GM12878 (cell line): ENCODE measurements around the gene N4BP2.
"Not testable (repeated sequence)": the region's sequence is repeated elsewhere in the genome, so short reads cannot be mapped to it uniquely, and the experiment has no call there.

Experiments
- BMI1 ChIP-seq: fragments of 450-650 bp; IDR thresholded peaks from 2 replicates; pipeline ENCODE4 v1.6.1; 2016; ENCODE audit warnings: mild to moderate bottlenecking, moderate library complexity, borderline replicate concordance
- HDAC2 ChIP-seq: fragments of 200-600 bp; sonication (generic); IDR thresholded peaks from 2 replicates; pipeline ENCODE4 v1.6.1; 2017
- NFIC ChIP-seq: IDR thresholded peaks from 2 replicates; pipeline ENCODE4 v1.6.1; 2012; ENCODE audit warnings: low read depth, mild to moderate bottlenecking, inconsistent platforms, low read length, moderate library complexity
- POLR2A ChIP-seq: IDR thresholded peaks from 2 replicates; pipeline ENCODE4 v1.6.1; 2011; ENCODE audit warnings: low read depth, mild to moderate bottlenecking, low read length
- RAD21 ChIP-seq: IDR thresholded peaks from 2 replicates; pipeline ENCODE4 v1.6.1; 2011; ENCODE audit warnings: mild to moderate bottlenecking, low read depth, low read length, moderate library complexity; ENCODE audit not compliant: insufficient read depth
- SMAD1 ChIP-seq: fragments of 450-650 bp; IDR thresholded peaks from 2 replicates; pipeline ENCODE4 v1.6.1; 2018; ENCODE audit warnings: mild to moderate bottlenecking, low read depth; ENCODE audit not compliant: partially characterized antibody
- TAF1 ChIP-seq: IDR thresholded peaks from 2 replicates; pipeline ENCODE4 v1.6.1; 2011; ENCODE audit warnings: mild to moderate bottlenecking, low read depth, low read length, borderline replicate concordance
- ZNF207 ChIP-seq: fragments of 450-650 bp; IDR thresholded peaks from 2 replicates; pipeline ENCODE4 v1.6.1; 2014; ENCODE audit warnings: antibody characterized with exemption, mild to moderate bottlenecking, borderline replicate concordance
- TF ChIP-seq, protein P1 (sequence below): IDR thresholded peaks from 2 replicates; pipeline ENCODE4 v1.6.1; 2012; ENCODE audit warnings: low read depth, low read length, improper control_type of control experiment

DNA sequence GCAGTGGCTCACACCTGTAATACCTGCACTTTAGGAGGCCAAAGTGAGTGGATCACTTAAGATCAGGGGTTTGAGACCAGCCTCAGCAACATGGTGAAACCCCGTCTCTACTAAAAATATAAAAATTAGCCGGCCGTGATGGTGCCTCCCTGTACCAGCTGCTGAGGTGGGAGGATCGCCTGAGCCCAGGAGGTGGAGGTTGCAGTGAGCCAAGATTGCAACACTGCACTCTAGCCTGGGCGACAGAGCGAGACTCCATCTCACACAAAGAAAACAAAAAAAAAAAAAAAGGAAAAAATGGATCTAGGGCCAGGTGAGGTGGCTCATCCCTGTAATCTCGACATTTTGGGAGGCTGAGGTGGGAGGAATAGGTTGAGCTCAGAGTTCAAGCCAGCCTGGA, 32.6 kb upstream of the N4BP2 start:
- TF ChIP-seq ZNF207, TAF1, RAD21, BMI1, HDAC2, NFIC, POLR2A, SMAD1: not testable (repeated sequence)
- TF ChIP-seq, protein P1, sequence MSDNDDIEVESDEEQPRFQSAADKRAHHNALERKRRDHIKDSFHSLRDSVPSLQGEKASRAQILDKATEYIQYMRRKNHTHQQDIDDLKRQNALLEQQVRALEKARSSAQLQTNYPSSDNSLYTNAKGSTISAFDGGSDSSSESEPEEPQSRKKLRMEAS: not testable (repeated sequence)
